Stomach (tissue), 4 donors: ENCODE results near the gene PTPRM.

ENCODE experiments used
- EP300 ChIP-seq: sonication (generic); formaldehyde crosslinking; IDR thresholded peaks from one replicate; pipeline ENCODE4 v1.6.1; 2017; ENCODE audit warnings: antibody characterized with exemption
- POLR2A ChIP-seq, 4 donors: fragments of 450-650 bp; IDR thresholded peaks; one replicate each; pipeline ENCODE4 v1.6.1; 2016; ENCODE audit warnings: antibody characterized with exemption in 4 of 4, control low read depth in 2 of 4, mild to moderate bottlenecking in 1 of 4, moderate library complexity in 1 of 4
- TF ChIP-seq, protein P1 (sequence below), 7 experiments: fragments of 450-650 bp in 4 of 7; fragments of 200-600 bp in 3 of 7; sonication (generic) in 3 of 7; IDR thresholded peaks; one replicate each; pipeline ENCODE4 v1.5.1; 2016 to 2019; ENCODE audit warnings: antibody characterized with exemption in 7 of 7, control low read depth in 2 of 7, mild to moderate bottlenecking in 1 of 7

DNA sequence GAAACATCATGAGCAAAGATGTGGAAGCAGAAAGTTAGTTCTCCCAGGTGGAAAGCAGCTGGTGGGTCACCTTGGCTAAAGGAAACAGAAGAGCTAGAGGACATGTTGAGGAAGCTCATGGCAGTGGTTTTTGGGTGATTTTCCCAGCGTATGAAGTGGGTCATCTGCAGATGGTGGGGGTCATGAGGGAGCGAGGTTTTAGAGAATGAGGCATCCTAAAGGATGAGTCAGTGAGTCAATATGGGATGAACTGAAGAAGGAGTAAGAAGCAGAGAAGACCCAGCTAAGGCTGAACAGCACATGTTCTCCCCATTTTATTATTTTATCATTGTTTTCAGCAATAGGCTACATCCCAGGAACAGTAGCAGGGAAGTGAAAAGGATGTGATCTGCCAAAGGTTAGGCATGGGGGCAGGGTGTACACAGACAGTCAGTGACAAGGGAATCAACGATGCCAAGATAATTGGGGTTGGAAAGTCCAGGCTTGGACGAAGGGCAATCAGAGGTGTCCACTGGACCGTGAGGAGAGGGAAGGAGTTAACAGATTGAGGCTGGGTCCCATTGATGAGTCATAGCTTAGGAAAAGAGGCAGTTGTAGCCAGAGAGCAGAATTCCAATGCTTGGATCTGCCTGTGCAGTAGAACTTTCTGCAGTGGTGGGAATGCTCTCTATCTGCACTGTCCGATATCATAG lies 752.8 kb downstream of the PTPRM start:
- TF ChIP-seq, protein P1, sequence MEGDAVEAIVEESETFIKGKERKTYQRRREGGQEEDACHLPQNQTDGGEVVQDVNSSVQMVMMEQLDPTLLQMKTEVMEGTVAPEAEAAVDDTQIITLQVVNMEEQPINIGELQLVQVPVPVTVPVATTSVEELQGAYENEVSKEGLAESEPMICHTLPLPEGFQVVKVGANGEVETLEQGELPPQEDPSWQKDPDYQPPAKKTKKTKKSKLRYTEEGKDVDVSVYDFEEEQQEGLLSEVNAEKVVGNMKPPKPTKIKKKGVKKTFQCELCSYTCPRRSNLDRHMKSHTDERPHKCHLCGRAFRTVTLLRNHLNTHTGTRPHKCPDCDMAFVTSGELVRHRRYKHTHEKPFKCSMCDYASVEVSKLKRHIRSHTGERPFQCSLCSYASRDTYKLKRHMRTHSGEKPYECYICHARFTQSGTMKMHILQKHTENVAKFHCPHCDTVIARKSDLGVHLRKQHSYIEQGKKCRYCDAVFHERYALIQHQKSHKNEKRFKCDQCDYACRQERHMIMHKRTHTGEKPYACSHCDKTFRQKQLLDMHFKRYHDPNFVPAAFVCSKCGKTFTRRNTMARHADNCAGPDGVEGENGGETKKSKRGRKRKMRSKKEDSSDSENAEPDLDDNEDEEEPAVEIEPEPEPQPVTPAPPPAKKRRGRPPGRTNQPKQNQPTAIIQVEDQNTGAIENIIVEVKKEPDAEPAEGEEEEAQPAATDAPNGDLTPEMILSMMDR (IDR thresholded peaks at IDR 0.05) = no peak
- TF ChIP-seq POLR2A (IDR thresholded peaks at IDR 0.05) (no peak), EP300 (no peak)
